ENCODE results near the gene C2orf76. TPM values are rescaled to one million over a fixed set of nuclear protein-coding genes. Genes with fewer than 3 reads are reported as not detected.

Gene C2orf76
- total RNA-seq, 2 experiments from 2014 or later = 5.8 to 6.6 TPM

DNA sequence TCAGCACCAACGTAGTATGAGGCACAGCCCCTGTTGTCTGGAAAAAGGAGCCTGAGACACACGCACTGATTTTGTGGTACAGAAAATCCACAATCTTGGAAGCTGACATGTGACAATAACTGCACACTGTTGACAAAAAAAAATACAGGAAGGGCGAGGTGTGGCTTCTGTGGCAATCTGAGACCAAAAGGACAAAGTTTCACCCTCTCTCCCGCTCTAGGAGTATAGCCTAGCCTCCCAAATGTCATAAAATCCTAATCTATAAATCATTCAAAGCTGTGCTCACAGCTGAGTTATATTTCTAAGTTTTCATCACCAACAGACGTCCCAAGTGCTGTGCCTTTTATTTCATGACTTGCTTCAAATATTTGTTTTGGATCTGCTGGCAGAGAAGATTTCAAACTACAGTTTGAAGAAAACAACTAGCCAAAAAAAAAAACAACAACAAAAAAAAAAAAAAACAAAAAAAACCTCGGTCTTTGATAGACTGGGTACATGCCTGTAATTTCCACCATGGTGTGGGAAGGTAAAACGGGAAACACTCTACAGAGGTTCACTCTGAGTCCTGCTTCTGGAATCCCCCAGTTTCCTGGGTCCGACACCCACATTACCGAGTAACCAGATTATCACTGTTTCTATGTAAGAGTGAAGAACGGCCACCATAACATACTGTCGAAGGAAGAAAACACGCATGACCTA is 61.0 kb downstream of the C2orf76 start:
- CTCF ChIA-PET = no interaction called here
- H3K36me3 Mint-ChIP-seq (ENCODE audit: low read depth) = no peaks in the 10 kb centered on the region
- no peaks in the 10 kb centered on the region for H3K27me3 Mint-ChIP-seq (ENCODE audit: low read depth)
- H3K9me3 Mint-ChIP-seq (ENCODE audit: insufficient read depth) = no peaks in the 10 kb centered on the region
- ATAC-seq = no peak
- POLR2A ChIA-PET = no interaction called here
- no peak overlapping the region for H3K4me3 Mint-ChIP-seq
- no peaks in the 10 kb centered on the region for H3K4me1 Mint-ChIP-seq (ENCODE audit: low read depth)
- no peak overlapping the region for H3K27ac Mint-ChIP-seq
- no peak for DNase-seq

DNA sequence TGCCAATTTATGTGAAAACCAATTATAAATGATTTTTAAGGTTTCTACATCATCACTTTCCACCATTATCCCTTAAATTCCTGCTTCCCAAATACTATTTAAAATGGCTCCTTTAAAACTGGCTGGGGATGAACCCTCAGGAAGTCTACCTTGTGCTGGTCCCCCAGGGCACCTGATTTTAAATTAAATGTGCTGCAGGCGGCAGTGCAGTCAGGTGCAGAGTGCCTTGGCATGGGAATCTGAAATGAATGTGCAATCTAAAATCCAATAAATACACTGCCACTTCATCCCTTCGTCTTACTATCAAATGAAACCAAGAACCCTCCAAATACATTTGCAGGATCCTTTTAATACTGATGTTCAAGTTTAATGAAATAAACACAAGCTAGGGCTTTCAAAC is 61.8 kb downstream of the C2orf76 start:
- DNase-seq (no peak), ATAC-seq (no peak)
- Mint-ChIP-seq H3K4me1 (ENCODE audit: low read depth) (no peaks in the 10 kb centered on the region), H3K27me3 (ENCODE audit: low read depth) (no peaks in the 10 kb centered on the region), H3K27ac (no peak overlapping the region), H3K9me3 (ENCODE audit: insufficient read depth) (no peaks in the 10 kb centered on the region), H3K4me3 (no peak overlapping the region), H3K36me3 (ENCODE audit: low read depth) (no peaks in the 10 kb centered on the region)
- CTCF ChIA-PET = no interaction called here
- POLR2A ChIA-PET = no interaction called here

DNA sequence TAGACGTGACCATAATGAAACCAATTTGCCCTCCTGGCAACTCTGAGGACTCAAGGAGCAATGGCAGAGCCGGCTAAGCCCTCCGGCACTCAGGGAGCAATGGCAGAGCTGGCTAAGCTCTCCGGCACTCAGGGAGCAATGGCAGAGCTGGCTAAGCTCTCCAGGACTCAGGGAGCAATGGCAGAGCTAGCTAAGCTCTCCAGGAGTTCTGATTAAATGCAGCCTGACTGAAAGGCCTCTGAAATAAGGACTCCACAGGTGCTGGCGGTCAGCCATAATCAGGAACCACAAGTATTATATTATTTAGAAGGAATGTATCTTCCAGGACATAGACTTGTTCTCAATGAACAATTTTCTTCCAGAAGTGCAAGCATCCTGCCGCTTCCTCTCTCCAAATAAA is 65.2 kb downstream of the C2orf76 start:
- ATAC-seq (no peak), DNase-seq (no peak)
- Mint-ChIP-seq H3K36me3 (ENCODE audit: low read depth) (no peaks in the 10 kb centered on the region), H3K27me3 (ENCODE audit: low read depth) (no peaks in the 10 kb centered on the region), H3K4me1 (ENCODE audit: low read depth) (no peaks in the 10 kb centered on the region), H3K9me3 (ENCODE audit: insufficient read depth) (no peaks in the 10 kb centered on the region), H3K4me3 (no peak overlapping the region), H3K27ac (no peak overlapping the region)
- ChIA-PET CTCF (no interaction called here), POLR2A (no interaction called here)

DNA sequence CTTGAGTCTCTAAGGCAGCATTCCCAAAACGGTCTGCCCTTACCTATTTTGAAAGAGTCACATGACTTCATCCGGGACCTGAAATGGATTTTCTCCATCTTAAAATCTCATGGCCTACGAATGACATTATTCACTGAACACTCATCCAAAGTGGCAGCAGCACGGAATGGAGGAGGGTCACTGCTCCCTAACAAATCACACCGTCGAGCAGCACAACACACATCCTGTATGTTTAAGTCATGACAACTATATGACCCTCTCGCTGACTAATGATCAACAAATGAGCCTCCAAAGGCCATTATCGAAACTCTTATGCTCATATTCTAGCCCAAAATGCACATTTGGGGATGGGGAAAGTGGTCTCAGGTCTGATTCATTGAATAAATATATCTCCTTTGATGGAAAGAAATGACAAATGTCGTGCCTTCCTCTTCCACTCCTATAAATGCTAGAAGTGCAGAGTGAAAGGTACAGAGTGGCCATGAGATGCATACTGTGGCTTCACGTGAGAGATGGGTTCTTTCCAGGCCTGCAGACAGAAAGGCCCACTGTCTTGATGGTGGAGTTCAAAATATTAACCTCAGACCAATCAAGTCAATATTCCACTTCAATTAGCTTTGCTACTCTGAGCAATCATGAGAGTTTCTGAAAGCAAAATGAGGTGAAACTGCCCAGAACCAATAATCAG is 70.8 kb downstream of the C2orf76 start:
- no peak overlapping the region for H3K4me3 Mint-ChIP-seq
- no peaks in the 10 kb centered on the region for H3K27me3 Mint-ChIP-seq (ENCODE audit: low read depth)
- no peaks in the 10 kb centered on the region for H3K9me3 Mint-ChIP-seq (ENCODE audit: insufficient read depth)
- H3K27ac Mint-ChIP-seq = no peak overlapping the region
- H3K4me1 Mint-ChIP-seq (ENCODE audit: low read depth) = no peaks in the 10 kb centered on the region
- ATAC-seq (no peak), DNase-seq (no peak)
- POLR2A ChIA-PET = no interaction called here
- CTCF ChIA-PET = no interaction called here
- no peaks in the 10 kb centered on the region for H3K36me3 Mint-ChIP-seq (ENCODE audit: low read depth)

DNA sequence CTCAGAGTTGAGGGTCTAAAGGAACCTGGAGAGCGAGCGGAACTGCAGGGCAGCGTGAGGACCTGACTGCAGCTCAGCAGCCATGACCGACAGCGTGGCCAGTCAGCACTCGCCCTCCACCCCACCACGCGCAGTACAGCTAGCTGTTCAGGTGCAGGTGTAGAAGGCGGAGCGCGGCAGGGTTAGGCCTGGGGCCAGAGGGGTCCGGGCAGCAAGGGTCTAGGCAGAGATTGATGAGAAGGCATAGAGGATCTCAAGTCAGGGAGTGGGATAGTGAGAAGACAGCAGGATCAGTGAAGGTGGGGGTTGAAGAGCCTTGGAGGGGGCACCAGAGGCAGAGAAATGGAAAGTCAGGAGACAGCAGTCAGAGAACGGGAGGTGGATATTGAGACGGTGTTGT is 72.0 kb downstream of the C2orf76 start:
- Mint-ChIP-seq H3K27me3 (ENCODE audit: low read depth) (no peaks in the 10 kb centered on the region), H3K27ac (no peak overlapping the region), H3K9me3 (ENCODE audit: insufficient read depth) (no peaks in the 10 kb centered on the region), H3K4me1 (ENCODE audit: low read depth) (no peaks in the 10 kb centered on the region), H3K36me3 (ENCODE audit: low read depth) (no peaks in the 10 kb centered on the region), H3K4me3 (no peak overlapping the region)
- ATAC-seq (no peak), DNase-seq (no peak)
- ChIA-PET POLR2A (no interaction called here), CTCF (no interaction called here)

DNA sequence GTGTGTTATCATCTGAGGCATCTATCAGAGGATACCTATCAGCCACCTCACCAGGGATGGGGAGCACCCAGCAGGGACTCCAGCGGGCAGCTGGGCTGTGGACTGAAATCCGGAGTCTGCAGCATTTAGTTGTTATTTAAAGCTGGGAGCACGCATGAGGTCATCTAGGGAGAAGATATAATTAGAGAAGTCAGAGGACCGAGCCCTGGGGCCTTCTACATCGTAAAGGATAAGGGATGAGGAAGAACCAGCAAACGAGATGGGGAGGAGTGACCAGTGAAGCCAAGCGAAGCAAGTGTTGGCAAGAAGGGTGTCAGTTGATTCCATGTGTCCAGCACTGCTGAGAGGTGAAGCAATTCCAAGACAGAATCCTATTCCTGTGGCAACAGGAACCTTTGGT is 72.7 kb downstream of the C2orf76 start:
- ATAC-seq (no peak), DNase-seq (no peak)
- Mint-ChIP-seq H3K27ac (no peak overlapping the region), H3K36me3 (ENCODE audit: low read depth) (no peaks in the 10 kb centered on the region), H3K27me3 (ENCODE audit: low read depth) (no peaks in the 10 kb centered on the region), H3K4me1 (ENCODE audit: low read depth) (no peaks in the 10 kb centered on the region), H3K9me3 (ENCODE audit: insufficient read depth) (no peaks in the 10 kb centered on the region), H3K4me3 (no peak overlapping the region)
- POLR2A ChIA-PET = no interaction called here
- CTCF ChIA-PET = no interaction called here

DNA sequence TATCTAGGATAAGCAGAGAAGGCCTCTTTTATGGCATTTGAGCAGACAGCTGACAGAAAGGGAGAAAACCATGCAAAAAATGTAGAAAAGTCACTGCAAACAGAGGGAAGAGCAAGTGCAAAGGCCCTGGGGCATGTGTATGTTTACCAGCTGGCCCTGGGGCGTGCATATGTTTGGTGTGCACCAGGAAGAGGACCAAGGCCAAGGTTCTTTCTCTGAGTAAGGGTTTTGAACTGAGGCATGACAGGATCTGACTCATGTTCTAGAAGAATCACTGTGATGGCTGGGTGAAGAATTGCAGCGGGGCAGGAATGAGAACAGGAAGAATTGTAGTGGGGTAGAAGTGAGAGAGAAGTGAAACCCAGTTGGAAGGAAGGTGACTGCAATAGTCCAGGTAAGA is 73.4 kb downstream of the C2orf76 start:
- H3K27me3 Mint-ChIP-seq (ENCODE audit: low read depth) = no peaks in the 10 kb centered on the region
- CTCF ChIA-PET = no interaction called here

DNA sequence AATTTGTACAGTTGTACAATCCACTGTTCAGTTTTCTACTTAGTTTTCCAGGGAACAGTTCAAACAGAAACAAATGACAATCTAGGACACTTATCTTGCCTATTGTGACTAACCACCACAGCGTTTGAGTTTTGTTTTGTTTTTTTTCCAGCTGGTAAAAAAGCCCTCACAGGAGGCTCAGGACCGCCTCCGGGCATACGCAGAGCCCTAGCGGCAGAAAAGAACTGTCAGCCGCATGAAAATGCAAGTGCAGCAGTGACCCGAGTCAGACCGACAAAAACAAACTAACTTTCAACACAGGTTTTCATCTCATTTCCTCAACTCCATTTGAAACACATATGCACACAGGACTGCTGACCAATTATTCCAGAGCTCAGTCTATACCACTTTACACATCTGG is 74.4 kb downstream of the C2orf76 start:
- Mint-ChIP-seq H3K9me3 (ENCODE audit: insufficient read depth) (no peaks in the 10 kb centered on the region), H3K27ac (no peak overlapping the region), H3K36me3 (ENCODE audit: low read depth) (no peaks in the 10 kb centered on the region), H3K27me3 (ENCODE audit: low read depth) (no peaks in the 10 kb centered on the region), H3K4me1 (ENCODE audit: low read depth) (no peaks in the 10 kb centered on the region), H3K4me3 (no peak overlapping the region)
- ChIA-PET CTCF (no interaction called here), POLR2A (no interaction called here)
- ATAC-seq (no peak), DNase-seq (no peak)

More for the DNA sequence above, 73.4 kb downstream of the C2orf76 start:
- DNase-seq (no peak), ATAC-seq (no peak)
- Mint-ChIP-seq H3K36me3 (ENCODE audit: low read depth) (no peaks in the 10 kb centered on the region), H3K27ac (no peak overlapping the region), H3K4me1 (ENCODE audit: low read depth) (no peaks in the 10 kb centered on the region), H3K9me3 (ENCODE audit: insufficient read depth) (no peaks in the 10 kb centered on the region), H3K4me3 (no peak overlapping the region)
- POLR2A ChIA-PET = no interaction called here

DNA sequence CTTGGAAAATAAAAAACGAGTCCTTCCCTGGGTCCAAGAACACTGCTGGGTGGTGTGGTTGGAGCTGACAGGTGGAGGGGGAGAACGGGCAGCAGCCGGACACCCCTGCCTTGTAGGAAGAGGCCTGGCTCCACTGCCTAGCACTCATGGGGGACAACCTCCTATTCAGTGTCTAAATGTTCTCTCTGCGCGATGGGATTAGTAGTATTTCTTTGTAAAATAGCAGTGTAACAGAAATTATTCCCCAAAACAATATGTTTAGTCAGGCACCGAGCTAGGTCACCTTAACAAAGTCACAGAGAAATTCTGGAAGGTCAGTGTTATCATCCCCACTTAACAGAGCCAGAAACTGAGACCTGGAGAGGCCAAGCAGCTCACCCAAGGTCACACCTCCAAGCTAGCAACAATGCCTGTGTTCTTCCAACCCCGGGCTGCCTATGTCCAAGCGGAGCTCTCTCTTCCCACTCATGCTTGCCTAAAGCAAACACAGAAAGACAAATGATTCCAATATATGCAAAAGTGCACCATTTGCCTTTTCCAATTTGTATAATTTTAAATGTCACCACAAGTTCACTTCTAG is 75.0 kb downstream of the C2orf76 start:
- DNase-seq (no peak), ATAC-seq (no peak)
- H3K9me3 Mint-ChIP-seq (ENCODE audit: insufficient read depth) = no peaks in the 10 kb centered on the region
- no peak overlapping the region for H3K27ac Mint-ChIP-seq
- H3K4me1 Mint-ChIP-seq (ENCODE audit: low read depth) = no peaks in the 10 kb centered on the region
- H3K27me3 Mint-ChIP-seq (ENCODE audit: low read depth) = no peaks in the 10 kb centered on the region
- ChIA-PET POLR2A (no interaction called here), CTCF (no interaction called here)
- no peak overlapping the region for H3K4me3 Mint-ChIP-seq
- no peaks in the 10 kb centered on the region for H3K36me3 Mint-ChIP-seq (ENCODE audit: low read depth)

DNA sequence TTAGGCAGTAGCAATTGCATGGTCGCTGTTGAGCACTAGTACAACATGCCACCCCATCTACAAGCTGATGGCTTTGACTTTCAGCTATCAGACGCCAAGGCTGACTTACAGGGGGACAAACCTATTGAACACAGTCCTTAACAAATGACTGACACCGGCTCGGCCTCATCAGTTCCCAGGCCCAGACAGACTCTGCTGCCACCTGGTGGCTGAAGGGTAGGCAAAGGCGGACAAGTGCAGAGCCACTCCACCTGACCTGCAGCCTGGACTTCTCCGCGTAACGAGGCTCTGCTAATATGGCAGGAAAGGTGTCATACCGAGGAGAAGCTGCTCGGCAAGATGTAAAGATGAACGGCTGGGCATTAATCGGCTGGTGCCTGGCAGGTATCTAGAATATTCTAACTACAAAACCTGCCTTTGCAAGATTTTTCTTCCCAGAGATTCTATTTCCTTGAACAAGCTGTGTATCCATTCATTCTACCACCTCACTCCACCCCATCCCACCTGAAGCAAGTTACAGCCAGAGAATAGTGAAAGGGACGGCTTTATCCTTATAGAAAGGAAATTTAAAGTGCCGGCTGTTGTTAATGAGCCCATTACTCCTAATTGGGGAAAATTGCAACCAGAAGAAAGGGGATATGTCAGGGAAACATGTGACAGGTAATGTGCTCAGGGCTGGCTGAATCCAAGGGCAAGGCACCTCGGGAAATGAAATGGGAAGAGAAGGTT is 75.6 kb downstream of the C2orf76 start:
- no peaks in the 10 kb centered on the region for H3K9me3 Mint-ChIP-seq (ENCODE audit: insufficient read depth)
- H3K27me3 Mint-ChIP-seq (ENCODE audit: low read depth) = no peaks in the 10 kb centered on the region
- no peaks in the 10 kb centered on the region for H3K36me3 Mint-ChIP-seq (ENCODE audit: low read depth)
- H3K4me3 Mint-ChIP-seq = no peak overlapping the region
- DNase-seq (no peak), ATAC-seq (no peak)
- no peaks in the 10 kb centered on the region for H3K4me1 Mint-ChIP-seq (ENCODE audit: low read depth)
- CTCF ChIA-PET = no interaction called here
- H3K27ac Mint-ChIP-seq = no peak overlapping the region
- POLR2A ChIA-PET = no interaction called here

DNA sequence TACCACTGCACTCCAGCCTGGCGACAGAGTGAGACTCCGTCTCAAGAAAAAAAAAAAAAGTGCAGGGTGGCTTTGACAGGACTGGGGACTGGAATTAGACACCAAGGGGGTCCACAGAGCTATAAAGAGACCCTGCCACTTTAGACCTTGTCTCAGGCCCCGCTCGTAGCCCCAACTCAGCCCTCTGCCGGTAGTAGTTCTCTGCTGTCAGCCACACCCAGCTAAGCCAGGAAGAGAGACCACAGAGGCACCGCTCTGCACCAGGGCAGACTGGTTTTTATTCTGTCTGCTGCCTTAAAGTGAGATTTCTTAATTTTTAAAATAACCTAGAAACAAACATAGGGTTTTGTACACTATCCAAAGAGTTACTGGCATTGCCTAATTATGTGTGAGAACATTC is 77.0 kb downstream of the C2orf76 start:
- no peaks in the 10 kb centered on the region for H3K9me3 Mint-ChIP-seq (ENCODE audit: insufficient read depth)
- ChIA-PET POLR2A (no interaction called here), CTCF (no interaction called here)
- no peak overlapping the region for H3K27ac Mint-ChIP-seq
- no peak overlapping the region for H3K4me3 Mint-ChIP-seq
- H3K27me3 Mint-ChIP-seq (ENCODE audit: low read depth) = no peaks in the 10 kb centered on the region
- H3K36me3 Mint-ChIP-seq (ENCODE audit: low read depth) = no peaks in the 10 kb centered on the region
- no peak for DNase-seq
- no peaks in the 10 kb centered on the region for H3K4me1 Mint-ChIP-seq (ENCODE audit: low read depth)
- ATAC-seq = no peak

DNA sequence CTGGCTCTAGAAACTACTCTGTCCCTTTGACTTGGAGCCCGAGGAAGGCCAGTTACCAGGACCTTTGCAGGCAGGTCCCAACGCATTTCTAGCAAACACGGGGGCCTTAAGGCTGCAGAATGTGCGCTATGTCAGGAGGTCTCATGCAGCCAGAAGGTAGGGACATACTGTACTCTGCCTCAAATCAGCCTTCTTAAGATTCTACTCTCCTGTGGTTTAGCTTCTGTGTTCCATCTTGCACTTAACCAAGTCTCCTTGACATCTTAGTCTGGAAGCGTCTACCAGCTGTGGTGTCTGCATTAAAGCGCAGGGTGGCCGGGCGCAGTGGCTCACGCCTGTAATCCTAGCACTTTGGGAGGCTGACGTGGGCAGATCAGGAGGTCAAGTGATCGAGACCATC is 77.5 kb downstream of the C2orf76 start:
- ChIA-PET CTCF (no interaction called here), POLR2A (no interaction called here)
- ATAC-seq = no peak
- no peaks in the 10 kb centered on the region for H3K36me3 Mint-ChIP-seq (ENCODE audit: low read depth)
- no peaks in the 10 kb centered on the region for H3K4me1 Mint-ChIP-seq (ENCODE audit: low read depth)
- H3K27ac Mint-ChIP-seq = no peak overlapping the region
- no peak for DNase-seq
- no peaks in the 10 kb centered on the region for H3K27me3 Mint-ChIP-seq (ENCODE audit: low read depth)
- H3K4me3 Mint-ChIP-seq = no peak overlapping the region
- H3K9me3 Mint-ChIP-seq (ENCODE audit: insufficient read depth) = no peaks in the 10 kb centered on the region
